B cell (primary cell): ENCODE measurements around the gene GCH1.

Experiments used
- EZH2 ChIP-seq: IDR thresholded peaks from 2 replicates; pipeline ENCODE4 v1.6.1; 2012; ENCODE audit warnings: borderline replicate concordance, low read depth, mild to moderate bottlenecking, moderate library complexity, low read length; ENCODE audit not compliant: insufficient read depth, poor library complexity, severe bottlenecking
- TF ChIP-seq, protein P1 (sequence below): fragments of 200-600 bp; IDR thresholded peaks from one replicate; pipeline ENCODE4 v1.8.0; 2022; ENCODE audit warnings: antibody characterized with exemption, mild to moderate bottlenecking

DNA sequence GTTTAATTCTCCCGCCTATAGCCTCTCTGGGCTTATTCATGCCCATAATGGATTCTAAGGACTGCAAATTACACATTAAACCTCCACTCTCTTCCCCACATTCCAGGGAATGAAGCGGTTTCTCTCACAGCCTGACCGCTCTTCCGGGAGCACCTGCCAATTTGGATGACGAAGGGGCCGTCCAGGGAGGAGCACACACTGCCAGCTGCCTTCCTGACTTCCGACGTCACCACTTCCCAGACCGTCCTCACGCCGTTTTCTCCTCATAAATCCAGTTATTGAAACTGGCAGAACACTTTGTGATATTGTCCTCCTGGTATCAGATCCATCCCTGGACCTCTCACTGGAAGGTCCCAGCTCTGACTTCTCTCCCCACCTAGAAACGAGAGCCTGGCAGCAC, 87.6 kb downstream of the GCH1 start:
- TF ChIP-seq EZH2 = no peak
- TF ChIP-seq, protein P1, sequence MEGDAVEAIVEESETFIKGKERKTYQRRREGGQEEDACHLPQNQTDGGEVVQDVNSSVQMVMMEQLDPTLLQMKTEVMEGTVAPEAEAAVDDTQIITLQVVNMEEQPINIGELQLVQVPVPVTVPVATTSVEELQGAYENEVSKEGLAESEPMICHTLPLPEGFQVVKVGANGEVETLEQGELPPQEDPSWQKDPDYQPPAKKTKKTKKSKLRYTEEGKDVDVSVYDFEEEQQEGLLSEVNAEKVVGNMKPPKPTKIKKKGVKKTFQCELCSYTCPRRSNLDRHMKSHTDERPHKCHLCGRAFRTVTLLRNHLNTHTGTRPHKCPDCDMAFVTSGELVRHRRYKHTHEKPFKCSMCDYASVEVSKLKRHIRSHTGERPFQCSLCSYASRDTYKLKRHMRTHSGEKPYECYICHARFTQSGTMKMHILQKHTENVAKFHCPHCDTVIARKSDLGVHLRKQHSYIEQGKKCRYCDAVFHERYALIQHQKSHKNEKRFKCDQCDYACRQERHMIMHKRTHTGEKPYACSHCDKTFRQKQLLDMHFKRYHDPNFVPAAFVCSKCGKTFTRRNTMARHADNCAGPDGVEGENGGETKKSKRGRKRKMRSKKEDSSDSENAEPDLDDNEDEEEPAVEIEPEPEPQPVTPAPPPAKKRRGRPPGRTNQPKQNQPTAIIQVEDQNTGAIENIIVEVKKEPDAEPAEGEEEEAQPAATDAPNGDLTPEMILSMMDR = no peak
